GM21381 (cell line): ENCODE measurements around the gene ATRAID.

ENCODE experiments used
- ATAC-seq: cut with Tn5 transposase; IDR thresholded peaks from one replicate; pipeline ENCODE4 v1.9.1; 2021; ENCODE audit warnings: mild to moderate bottlenecking, moderate library complexity; ENCODE audit not compliant: unreplicated experiment

ATRAID gene

GRCh38 chr2:27247893-27248292, 36.1 kb downstream of the ATRAID start:
- ATAC-seq, result no peak

- ATAC-seq, result no peak
These were observed 37.5 kb downstream of the ATRAID start for GRCh38 chr2:27249159-27249890.

GRCh38 chr2:27249891-27250651, 38.2 kb downstream of the ATRAID start:
- no peak for ATAC-seq

GRCh38 chr2:27250652-27251379, 39.0 kb downstream of the ATRAID start:
- ATAC-seq, result no peak

- no peak for ATAC-seq
These were observed 39.9 kb downstream of the ATRAID start for GRCh38 chr2:27251766-27252165.

GRCh38 chr2:27255187-27255586, 43.3 kb downstream of the ATRAID start:
- ATAC-seq, result no peak

- ATAC-seq, result no peak
These were observed 43.8 kb downstream of the ATRAID start for GRCh38 chr2:27255660-27256059.

- no peak for ATAC-seq
These were observed 45.1 kb downstream of the ATRAID start for GRCh38 chr2:27256855-27257454.

- no peak for ATAC-seq
These were observed 46.2 kb downstream of the ATRAID start for GRCh38 chr2:27258051-27258450.

- ATAC-seq, result no peak
These were observed 49.5 kb downstream of the ATRAID start for GRCh38 chr2:27261241-27261925.

GRCh38 chr2:27261926-27262298, 50.1 kb downstream of the ATRAID start:
- ATAC-seq, result no peak

GRCh38 chr2:27262379-27263286, 50.8 kb downstream of the ATRAID start, which contains the start of gene SLC30A3:
SLC30A3 (minus strand) TSS chr2:27263047; CDS start chr2:27262906, 141 bp downstream.
- ATAC-seq, result no peak

- no peak for ATAC-seq
These were observed 51.7 kb downstream of the ATRAID start for GRCh38 chr2:27263287-27264252.

GRCh38 chr2:27264253-27264752, 52.5 kb downstream of the ATRAID start:
- ATAC-seq, result no peak

- no peak for ATAC-seq
These were observed 53.1 kb downstream of the ATRAID start for GRCh38 chr2:27264753-27265535.

GRCh38 chr2:27265536-27265870, 53.7 kb downstream of the ATRAID start:
- ATAC-seq, result no peak
